HFF-Myc (cell line): ENCODE results near the gene CST6.
"Not testable (repeated sequence)": the region's sequence is repeated elsewhere in the genome, so short reads cannot be mapped to it uniquely, and the experiment has no call there.

ENCODE experiments used
- DNase-seq: peaks from one replicate; pipeline ENCODE4 v3.0.0-alpha.2; 2011; ENCODE audit warnings: low read depth; ENCODE audit errors: extremely low read depth
- H3K4me3 ChIP-seq: replicated peaks from 2 replicates; pipeline ENCODE4 v1.5.1; 2011; ENCODE audit warnings: low read depth, mild to moderate bottlenecking, control low read depth, low read length
- TF ChIP-seq, protein P1 (sequence below): IDR thresholded peaks from 2 replicates; pipeline ENCODE4 v1.5.1; 2012; ENCODE audit warnings: mild to moderate bottlenecking, low read depth, low read length, control low read depth; ENCODE audit errors: missing control alignments

The CST6 gene

GRCh38 chr11:66004186-66004585 is 7.6 kb upstream of the CST6 start:
- no peak overlapping the region for H3K4me3 ChIP-seq
- no peak for DNase-seq
- TF ChIP-seq, protein P1, sequence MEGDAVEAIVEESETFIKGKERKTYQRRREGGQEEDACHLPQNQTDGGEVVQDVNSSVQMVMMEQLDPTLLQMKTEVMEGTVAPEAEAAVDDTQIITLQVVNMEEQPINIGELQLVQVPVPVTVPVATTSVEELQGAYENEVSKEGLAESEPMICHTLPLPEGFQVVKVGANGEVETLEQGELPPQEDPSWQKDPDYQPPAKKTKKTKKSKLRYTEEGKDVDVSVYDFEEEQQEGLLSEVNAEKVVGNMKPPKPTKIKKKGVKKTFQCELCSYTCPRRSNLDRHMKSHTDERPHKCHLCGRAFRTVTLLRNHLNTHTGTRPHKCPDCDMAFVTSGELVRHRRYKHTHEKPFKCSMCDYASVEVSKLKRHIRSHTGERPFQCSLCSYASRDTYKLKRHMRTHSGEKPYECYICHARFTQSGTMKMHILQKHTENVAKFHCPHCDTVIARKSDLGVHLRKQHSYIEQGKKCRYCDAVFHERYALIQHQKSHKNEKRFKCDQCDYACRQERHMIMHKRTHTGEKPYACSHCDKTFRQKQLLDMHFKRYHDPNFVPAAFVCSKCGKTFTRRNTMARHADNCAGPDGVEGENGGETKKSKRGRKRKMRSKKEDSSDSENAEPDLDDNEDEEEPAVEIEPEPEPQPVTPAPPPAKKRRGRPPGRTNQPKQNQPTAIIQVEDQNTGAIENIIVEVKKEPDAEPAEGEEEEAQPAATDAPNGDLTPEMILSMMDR: no peak

- no peak for DNase-seq
- TF ChIP-seq, protein P1: no peak
- H3K4me3 ChIP-seq: no peak overlapping the region
Measured at GRCh38 chr11:66006134-66006890, 5.5 kb upstream of the CST6 start.

GRCh38 chr11:66006891-66007176 is 5.0 kb upstream of the CST6 start:
- no peak overlapping the region for H3K4me3 ChIP-seq
- TF ChIP-seq, protein P1: no peak
- DNase-seq: no peak

- DNase-seq: no peak
- TF ChIP-seq, protein P1: no peak
- H3K4me3 ChIP-seq: no peak overlapping the region
Measured at GRCh38 chr11:66007201-66007634, 4.6 kb upstream of the CST6 start.

DNA sequence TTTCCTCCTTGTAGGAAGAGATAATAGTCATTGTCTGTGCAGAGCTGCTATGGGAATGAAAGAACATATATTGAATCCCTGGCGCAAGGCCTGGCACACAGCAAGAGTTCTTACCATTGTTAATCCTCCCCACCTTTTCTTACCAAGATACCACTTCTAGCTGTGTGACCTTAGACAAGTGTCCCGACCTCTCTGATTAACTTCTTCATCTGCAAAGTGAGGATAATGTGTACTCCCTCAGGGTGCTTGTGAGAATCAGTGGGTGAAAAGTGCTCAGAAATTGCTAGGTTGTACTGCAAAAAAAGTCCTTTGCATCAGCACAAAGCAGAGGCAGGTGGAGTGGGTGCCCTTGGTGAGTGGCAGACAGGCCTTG is 3.7 kb upstream of the CST6 start:
- TF ChIP-seq, protein P1: no peak
- no peak overlapping the region for H3K4me3 ChIP-seq
- no peak for DNase-seq

DNA sequence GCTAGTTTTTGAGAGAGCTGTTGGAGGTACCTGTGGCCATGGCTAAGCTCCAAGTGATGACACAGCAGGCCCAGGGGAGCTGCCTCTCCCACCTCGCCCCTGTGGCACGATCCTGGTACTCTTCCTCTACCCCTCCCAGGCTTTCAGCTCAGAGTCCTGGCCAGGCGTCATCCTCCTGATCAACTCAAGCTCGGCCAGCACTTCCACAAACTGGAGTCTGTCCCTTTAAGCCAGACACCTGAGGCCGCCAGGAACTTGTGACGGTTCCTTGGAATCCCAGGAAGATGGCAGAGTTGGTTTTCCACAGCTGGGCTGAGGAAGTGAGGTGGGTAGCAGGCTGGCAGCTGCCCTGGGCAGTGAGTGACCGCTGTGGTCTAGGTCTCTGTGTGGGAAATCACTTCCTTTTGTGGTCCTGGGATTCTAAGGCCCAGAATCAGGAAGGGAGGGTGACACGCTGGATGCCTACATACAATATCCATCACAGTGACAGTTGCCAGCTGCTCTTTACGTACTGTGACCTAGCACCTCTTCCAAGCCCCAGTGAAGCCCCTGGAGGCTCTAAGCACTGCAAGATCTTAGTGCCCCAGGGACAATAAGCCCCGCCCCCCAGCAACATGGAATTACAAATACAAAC is 3.2 kb upstream of the CST6 start:
- TF ChIP-seq, protein P1: no peak
- DNase-seq: no peak
- no peak overlapping the region for H3K4me3 ChIP-seq

- not testable (repeated sequence) for DNase-seq, H3K4me3 ChIP-seq
Measured at GRCh38 chr11:66010036-66010435, 1.8 kb upstream of the CST6 start.
